NCI-H446 (cell line): Measurements from ENCODE around the gene FAM3A.
"Not testable (repeated sequence)": the region's sequence is repeated elsewhere in the genome, so short reads cannot be mapped to it uniquely, and the experiment has no call there.

Experiments used
- DNase-seq, 2 experiments: peaks; one replicate each; lab custom pipeline; 2025; lab: John Stamatoyannopoulos, UW

The FAM3A gene

DNA sequence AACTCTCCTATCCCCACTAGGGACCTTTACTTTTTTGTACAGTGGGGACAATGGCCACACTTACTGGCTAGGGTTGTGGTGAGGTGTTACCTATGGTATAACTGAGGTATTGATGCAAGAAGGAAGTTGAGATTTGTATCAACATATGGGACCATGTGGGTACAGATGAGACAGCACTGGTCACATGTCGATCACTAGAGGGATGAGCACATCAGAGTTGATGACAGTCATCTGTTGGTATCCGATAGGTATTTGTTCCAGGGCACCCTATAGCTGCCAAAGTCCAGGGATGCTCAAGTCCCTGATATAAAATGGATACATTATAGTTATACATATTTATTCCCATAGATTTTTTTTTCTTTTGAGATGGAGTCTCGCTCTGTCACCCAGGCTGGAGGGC is 13.0 kb downstream of the FAM3A start:
- DNase-seq: no peak

DNA sequence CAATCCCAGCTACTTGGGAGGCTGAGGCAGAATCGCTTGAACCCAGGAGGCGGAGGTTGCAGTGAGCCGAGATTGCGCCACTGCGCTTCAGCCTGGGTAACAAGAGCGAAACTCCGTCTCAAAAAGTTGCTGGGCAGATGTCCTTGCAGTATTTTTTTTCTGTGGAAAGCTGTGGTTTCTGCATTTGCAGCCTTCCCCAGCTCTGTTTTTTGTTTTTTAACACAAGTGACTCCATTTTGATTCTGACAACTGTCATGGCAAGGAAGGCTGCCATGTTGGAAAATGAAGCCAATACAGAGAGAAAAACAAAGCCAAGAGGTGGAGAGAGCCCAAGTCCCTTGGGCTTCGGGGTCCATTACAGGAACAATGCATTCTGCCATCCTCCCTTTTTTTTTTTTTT is 13.9 kb downstream of the FAM3A start:
- DNase-seq: no peak

DNA sequence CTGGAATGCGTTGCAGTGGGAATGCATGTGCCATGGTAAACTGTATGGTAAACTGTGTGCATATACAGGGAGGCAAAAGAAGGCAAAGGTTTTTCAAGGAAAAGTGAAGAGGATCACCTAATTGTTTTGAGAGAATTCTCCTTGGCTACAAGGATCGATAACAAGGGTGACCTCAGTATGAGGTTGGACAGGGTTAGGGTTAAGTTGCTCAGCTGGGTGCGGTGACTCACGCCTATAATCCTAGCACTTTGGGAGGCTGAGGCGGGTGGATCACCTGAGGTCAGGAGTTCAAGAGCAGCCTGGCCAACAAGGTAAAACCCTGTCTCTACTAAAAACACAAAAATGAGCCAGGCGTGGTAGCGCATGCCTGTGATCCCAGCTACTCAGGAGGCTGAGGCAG is 14.6 kb downstream of the FAM3A start:
- not testable (repeated sequence) for DNase-seq

DNA sequence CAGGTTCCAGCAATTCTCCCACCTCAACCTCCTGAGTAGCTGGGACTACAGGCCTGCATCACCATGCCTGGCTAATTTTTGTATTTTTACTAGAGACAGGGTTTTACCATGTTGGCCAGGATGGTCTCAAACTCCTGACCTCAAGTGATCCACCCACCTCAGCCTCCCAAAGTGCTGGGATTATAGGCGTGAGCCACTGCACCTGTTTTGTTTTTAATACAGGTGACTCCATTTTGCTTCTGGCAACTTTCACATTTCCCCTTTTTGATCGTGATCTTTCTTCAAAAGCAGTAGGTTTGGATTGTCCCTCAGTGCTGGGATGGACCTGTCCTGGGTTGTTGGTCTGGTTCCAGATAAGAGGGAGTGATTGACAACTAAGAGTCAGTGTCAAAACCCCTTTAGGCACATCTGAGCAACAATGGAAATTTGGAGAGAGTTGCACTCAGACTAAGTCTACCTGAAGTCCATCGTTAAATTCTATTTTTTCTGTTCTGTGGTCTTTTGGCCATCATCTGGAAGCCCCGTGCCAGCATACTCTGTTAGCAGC is 19.4 kb downstream of the FAM3A start:
- DNase-seq: not testable (repeated sequence)

DNA sequence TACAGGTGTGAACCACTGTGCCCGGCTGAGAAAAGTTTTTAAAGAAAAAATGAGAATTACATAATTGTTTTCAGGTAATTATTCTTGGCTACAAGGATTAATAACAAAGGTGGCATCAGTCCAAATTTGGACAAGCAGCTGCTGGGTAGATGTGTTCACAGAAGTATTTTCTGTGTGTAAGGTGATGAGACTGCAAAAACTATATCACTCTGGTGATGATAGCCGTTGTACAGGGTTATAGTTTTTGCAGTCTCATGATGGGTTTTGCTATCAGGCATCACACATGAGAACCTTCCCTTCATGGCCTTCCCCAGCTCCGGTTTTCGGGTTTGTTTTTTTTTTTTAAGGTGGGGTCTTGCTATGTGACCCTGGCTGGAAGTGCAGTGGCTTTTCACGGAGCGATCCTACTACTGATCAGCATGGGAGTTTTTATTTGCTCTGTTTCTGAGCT is 20.5 kb downstream of the FAM3A start:
- DNase-seq: no peak

DNA sequence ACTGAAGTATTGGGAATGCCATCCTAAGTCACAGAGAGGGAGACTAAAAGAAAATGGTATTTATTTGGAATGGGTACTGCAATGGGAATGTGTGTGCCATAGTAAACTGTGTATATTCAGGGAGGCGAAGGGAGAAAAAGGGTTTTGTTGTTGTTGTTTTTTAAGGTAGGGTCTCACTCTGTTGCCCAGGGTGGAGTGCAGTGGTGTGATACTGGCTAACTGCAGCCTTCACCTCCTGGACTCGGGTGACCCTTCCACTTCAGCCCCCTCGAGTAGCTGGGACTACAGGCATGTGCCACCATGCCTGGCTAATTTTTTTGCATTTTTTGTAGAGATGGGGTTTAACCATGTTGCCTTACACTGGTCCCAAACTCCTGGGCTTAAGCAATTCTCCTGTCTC is 21.3 kb downstream of the FAM3A start:
- DNase-seq: no peak

DNA sequence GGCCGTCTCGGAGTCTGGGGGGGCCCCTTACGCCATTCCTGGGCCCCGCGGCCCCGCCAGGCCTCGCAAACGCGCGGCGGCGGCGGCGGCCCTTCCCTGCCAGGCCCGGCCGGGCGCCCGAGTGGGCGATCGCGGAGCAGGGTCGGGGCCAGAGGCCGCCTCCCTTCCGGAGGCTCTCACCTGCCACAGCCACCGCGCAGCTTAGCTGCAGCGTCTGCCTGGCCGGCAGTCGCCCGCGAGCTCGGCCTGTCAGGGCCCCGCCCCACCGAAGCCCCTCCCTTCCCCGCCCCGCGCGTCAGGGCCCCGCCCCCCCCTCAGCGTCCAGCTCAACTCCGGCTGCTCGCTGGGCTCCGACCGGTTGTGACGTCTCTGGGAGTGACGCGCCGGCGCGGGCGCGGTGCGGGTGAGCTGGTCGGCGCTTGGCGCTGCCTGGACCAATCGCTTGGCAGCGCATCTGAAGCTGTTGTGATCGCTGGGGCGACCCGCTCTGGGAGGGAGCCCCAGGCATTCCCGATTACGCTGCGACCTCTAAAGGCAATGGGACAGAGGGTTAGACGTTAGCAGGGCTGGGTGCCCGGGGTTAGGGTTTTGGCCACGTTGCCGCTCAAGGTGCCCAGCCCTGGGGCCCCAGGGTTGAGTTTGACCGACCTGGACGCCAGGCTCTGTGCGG is 25.5 kb downstream of the FAM3A start, which contains the start of gene SLC10A3:
TSS of gene SLC10A3 (minus strand) at position 216 of the 670 bp plus-strand sequence. CDS start 1,689 bp downstream, outside the sequence.
- DNase-seq: peak; percentile 75 to 95

DNA sequence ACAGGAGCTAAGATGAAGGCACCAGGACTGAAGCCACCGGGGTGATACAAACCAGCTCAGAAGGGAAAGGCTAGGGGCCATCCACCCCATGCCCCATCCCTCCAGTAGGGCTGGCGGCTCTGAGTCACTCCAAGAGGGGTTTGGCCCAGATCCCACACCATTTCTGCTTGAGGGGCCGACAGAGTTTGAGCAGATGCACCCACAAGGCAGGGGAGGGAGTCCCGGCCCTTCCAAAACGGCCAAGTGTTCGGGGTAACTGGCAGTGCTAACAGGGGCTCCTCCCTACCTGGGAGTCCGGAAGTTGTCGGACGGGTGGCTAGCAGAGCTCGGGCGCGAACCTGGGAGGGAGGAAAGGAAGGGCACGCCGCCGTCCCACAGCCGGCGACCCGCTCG is 26.0 kb downstream of the FAM3A start:
- peak in 1 of 2 experiments; percentile 12 for DNase-seq

DNA sequence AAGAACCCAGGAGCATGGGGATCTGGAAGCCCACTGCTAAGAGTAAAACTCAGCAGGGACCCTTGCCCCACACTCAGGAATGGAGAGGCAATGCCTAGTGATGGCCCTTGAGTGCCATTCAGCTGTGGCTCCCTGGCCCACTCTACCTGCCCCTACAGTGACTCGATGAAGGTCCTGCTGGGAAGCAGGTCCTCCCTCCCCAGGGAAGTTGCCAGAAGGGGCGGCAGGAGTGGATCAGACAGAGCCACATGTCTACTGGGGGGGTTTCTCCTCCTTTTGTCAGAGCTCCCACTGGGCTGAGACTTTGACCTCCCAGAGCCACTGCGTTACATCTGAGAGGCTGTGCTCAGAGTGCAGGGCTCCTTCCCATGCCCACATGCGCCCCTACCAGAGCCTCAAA is 26.9 kb downstream of the FAM3A start:
- no peak for DNase-seq

DNA sequence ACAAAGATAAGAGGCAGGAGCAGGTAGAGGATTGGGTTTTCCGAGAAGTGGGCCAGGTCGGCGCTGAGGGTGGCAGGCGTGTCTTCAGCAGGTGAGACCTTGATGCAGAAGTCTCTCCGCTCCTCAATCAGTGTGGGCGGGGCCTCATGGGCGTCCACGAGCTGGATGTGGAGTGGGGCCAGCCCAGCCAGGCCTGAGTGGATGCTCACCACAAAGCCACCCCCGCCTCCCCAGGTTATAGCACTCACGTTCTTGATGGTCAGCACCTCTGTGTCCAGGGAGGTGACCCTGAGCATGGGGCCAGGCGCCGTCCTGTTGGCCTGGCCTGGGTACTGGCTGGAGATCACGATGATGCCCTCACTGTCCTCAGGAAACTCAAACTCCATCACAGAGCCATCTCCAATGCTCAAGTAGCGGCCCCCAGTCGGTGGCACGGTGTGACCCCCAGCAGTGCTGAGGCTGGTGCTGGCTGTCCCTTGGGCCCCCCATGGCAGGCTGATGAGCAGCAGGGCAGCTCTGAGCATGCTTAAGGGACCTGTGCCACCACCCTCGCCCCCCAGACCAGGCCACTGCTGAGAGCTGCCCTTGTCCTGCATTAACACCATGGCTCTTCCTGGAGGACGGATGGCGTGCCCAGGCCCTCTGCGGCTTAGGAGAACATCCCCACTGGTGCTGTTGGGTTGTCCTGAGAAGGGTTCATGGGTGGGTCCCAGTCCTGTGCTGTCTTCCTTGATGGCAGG is 27.5 kb downstream of the FAM3A start:
- no peak for DNase-seq

DNA sequence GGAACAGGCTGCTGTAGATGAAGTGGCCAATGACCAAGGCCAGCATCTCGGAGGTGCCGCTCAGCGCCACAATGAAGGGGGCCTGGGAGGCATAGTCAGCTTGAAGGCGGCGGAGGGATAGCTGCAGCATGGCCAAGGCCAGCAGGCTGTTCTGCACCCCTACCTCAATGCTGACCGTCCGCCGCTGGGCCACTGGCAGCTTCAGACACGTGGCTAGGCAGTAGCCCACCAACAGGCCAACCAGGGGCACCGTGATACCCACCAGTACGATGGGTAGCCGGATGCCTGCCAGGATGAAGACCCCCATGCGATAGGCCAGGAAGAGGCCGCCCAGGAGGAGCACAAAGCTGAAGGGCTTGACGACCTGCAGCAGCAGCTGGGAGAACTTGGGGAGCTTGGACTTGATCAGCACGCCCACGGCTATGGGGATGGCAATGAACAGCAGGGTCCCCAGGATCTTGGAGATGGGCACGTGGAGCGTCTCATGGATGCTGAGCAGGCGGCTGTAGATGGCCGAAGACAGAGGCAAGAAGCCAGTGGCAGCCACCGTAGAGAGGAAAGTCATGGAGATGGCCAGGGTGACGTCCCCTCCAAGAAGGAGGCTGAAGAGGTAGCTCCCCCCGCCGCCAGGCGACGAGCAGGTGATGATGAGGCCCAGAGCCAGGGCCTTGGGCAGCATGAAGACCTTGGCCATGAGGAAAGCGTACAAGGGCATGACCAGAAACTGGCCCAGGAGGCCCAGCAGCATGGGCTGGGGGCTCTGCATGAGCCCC is 28.3 kb downstream of the FAM3A start:
- DNase-seq: no peak

DNA sequence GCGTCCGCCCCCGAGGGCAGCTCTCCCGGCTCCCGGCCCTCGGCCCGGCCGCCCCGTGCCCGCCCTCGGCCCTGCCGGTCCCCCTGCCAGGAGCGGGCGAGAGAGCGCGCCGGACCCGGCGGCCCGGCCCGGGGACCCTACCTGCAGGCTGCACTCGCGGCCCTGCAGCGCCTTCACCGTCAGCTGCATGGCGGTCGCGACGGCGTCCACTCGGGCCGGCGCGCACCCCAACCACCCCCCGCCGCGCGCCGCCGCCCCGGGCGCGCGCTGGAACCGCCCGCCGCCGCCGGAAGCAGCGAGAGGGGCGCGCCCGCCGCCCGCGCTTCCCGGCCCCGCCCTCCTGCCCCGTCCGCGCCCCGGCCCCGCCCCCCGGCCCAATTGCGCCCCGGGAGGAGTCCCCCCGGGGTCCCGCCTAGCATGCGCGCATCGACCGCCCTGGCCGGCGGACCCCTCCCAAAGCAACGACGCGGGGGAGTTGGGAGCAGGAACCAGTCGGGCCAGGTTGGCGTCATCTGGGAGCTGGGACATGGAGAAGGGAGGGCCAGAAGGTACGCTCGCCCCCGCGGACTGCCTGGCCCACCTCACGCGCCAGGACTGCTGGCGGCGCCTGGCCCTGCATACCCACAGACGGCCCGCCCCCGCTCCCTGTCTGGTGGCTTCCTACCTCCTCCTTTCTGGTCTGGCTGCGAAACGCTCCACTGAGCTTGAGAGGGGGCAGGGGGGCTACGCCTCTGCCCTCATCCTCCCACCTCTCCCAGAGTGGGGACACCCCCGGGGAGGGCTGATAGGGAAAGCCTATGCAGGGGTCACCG is 29.4 kb downstream of the FAM3A start, which contains the start of gene UBL4A:
TSS of gene UBL4A (minus strand) at position 220 of the 812 bp plus-strand sequence. CDS start at position 189, 31 bp downstream.
- DNase-seq: peak in 1 of 2 experiments; percentile 53

DNA sequence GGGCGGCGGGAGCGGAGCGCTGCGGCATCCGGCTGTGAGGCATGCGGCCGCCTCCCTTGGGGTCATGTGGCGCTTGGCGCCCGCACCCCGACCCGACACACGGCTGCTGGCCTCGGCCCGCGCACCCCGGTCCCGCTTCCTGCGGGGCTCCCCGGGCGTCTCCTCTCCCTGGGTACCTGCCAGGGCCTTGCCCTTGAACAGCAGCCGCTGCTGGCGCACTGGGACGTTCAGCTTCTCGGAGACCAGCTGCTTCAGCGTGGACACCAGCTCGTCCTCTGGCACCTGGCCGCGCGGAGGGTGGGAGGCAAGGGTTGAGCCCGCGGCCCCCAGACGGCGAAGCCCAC is 30.0 kb downstream of the FAM3A start:
- DNase-seq: peak in 1 of 2 experiments; percentile 19

DNA sequence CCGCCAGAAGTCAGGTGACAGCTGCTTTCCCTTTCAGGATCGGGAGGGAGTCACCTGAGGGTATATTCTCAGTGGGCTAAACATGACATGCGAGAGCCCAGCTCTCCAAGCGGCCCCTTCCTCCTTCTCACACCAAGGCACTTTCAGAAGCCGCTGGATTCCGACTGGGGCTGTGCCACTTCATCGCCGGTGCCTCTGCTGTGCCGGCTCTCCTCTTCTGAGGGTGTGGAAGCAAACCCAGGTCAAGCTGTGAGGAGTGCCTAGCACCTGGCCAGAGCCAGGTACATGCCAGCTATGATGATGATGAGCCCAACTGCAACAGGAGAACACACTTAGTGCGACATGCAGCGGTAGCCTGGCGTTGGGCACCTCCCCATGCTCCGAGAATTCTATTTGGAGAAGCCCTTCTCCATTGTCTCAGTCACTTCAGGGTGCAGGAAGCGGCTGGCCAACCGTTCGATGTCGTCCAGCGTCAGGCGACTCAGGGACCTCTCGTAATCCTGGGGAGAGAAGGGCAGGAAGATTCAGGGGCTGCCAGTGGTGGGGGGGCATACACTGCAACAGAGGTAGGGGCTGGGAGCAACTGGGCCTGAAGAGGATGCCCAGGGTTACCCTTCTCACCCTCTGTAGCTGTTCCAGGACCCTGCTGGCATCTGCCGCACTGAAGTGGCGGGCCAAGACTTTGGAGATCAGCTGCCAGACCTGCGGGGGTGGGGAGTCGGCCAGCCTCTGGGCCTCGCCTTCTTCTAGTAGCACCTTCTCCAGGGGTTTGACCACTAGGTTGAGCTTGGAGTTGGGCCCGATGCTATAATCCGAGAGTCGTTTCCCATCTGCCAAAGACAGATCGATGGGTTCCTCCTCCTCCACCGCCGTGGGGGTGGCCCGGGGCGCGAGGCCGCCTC is 30.6 kb downstream of the FAM3A start:
- peak in 1 of 2 experiments; percentile 19 for DNase-seq

DNA sequence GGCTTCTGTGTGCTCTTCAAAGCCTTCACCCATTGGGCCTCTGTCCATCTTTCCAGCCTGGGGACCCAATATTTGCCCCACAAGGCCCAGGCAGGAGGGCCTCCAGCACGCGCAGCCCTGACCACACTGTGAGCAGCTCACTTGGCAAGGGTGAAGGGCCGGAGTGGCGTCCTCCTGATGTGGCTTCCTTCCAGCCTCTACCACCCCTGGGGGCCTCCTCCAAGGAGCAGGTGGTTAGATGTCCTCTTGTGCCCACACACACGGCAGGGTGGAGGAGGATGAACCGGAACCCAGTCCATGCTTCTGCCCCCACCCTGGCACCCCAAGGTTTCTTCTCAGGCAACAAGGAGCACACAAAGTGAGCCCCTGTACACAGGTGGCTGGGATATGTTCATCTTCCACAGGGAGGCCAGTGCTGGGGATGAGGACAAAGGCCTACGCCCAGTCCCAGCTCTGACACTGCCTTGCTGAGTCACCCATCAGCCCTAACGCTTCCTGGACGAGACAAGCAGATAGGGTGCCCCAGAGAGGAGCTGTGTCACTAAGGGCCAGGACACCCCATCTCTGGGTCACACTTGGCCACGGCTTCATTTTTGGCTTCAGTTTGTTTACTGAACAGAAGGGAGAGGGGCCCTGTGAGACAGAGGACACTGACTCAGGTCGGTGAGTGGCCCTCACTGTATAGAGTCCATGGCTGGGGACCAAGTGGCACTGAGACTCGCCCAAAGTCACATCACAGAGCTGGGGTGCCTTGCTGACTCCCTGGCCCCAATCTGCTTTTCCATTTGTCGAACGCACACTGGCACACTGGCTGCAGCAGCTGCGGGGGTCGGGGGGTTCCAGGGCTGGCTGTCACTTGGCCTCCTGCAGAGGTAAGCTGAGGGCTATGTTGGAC is 31.5 kb downstream of the FAM3A start:
- DNase-seq: no peak

DNA sequence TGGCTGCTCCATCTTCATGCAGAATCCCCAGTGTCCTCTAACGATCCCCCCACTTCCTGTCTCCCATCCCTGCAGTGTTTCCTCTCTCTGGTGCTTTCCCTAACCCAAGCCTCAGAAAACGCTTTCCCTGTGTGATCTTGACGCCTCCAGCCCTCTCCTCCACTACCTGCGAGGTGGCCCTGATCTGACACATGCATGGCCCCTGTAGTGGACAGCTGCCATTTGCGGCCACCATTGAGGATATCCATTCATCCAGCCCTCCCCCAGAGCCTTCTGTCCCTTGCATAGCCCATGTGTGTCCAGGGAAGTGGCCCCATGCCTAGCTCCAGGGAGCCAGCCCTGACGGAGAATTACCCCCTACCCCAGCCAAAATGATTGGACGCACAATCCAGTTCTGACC is 32.7 kb downstream of the FAM3A start:
- no peak for DNase-seq

DNA sequence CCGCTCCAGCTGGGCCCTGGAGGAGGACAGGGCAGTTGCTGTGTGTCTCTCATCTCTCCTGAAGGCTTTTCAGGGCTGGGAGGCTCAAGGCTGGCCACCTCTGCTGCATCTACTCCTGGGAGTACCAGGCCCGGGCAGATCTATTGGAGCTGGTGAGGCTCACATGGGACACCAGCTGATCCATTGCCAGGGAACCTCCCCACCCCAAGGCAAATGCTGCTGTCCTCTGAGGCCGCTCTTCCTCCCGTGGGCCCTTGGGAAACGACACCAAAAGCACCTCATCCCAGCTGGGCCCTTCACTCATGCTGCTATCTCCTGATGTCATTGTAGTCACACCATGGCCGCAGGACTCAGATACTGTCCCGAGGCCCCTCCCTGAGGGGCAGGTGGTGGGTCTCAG is 33.2 kb downstream of the FAM3A start:
- no peak for DNase-seq

DNA sequence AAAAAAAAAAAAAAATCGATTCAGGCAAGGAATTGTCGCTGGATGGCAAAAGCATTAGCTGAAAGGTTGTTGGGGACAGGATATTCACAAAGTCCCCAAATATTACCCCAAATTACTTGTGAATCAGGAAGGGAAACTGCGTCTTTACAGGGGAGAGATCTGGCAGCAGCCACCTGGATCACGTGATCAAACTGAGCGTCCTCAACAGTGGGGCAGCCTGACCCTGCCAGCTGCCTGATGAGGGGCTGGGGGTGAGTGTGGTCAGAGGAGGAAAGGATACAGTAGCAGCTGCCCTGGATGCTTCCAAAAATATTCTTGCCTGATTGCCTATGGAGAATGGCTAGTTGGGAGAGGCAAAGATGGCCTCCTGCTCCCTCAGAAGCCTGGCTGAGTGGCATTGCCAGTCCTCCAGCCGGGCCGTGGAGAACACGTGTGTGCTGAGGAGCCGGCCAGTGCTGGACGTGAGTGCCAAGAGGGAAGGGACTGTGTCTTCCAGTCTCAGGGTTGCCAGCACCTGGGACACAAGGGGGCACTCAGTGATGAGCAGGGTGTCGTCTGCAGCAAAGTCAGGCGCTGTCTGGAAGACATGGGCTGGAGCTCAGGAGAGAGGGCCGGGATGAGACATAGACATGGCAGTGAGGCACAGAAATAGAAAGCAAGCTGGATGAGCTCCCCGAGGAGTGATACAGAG is 34.0 kb downstream of the FAM3A start:
- no peak for DNase-seq

DNA sequence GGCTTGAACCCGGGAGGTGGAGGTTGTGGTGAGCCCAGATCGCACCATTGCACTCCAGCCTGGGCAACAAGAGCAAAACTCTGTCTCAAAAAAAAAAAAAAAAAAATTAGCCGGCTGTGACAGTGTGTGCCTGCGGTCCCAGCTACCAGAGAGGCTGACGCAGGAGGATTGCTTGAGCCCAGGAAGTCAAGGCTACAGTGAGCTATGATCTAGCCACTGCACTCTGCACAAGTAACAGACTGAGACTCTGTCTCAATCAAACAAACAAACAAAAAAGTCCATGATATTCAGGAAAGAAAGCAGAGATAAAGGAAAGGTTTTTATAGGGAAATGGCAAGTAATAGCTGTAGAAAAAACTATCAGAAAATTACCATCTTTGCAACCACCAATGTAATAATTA is 34.8 kb downstream of the FAM3A start:
- DNase-seq: no peak
